ENCODE data around the gene HYPK. TPM values are rescaled to one million over a fixed set of nuclear protein-coding genes. Genes with fewer than 3 reads are reported as not detected.

The HYPK gene
- total RNA-seq, 1 donor from 2014 or later, result 9.9 TPM

- no peak overlapping the region for H3K27ac Mint-ChIP-seq (ENCODE audit: unreplicated experiment)
- H3K36me3 Mint-ChIP-seq (ENCODE audit: low read depth), result no peaks in the 10 kb centered on the region
- H3K4me1 Mint-ChIP-seq (ENCODE audit: low read depth), result peaks cover 7% of the 10 kb centered on the region
- no peak overlapping the region for H3K4me3 Mint-ChIP-seq (ENCODE audit: unreplicated experiment)
- TF ChIP-seq, protein P1, sequence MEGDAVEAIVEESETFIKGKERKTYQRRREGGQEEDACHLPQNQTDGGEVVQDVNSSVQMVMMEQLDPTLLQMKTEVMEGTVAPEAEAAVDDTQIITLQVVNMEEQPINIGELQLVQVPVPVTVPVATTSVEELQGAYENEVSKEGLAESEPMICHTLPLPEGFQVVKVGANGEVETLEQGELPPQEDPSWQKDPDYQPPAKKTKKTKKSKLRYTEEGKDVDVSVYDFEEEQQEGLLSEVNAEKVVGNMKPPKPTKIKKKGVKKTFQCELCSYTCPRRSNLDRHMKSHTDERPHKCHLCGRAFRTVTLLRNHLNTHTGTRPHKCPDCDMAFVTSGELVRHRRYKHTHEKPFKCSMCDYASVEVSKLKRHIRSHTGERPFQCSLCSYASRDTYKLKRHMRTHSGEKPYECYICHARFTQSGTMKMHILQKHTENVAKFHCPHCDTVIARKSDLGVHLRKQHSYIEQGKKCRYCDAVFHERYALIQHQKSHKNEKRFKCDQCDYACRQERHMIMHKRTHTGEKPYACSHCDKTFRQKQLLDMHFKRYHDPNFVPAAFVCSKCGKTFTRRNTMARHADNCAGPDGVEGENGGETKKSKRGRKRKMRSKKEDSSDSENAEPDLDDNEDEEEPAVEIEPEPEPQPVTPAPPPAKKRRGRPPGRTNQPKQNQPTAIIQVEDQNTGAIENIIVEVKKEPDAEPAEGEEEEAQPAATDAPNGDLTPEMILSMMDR (IDR thresholded peaks at IDR 0.05), result no peak
- H3K27me3 Mint-ChIP-seq (ENCODE audit: low read depth), result no peaks in the 10 kb centered on the region
- H3K9me3 Mint-ChIP-seq (ENCODE audit: low read depth), result no peaks in the 10 kb centered on the region
- no peak for DNase-seq (ENCODE audit: low spot score)
Measured at GRCh38 chr15:43845421-43845820, 45.0 kb downstream of the HYPK start.

GRCh38 chr15:43851251-43851650 is 50.9 kb downstream of the HYPK start:
- Mint-ChIP-seq H3K27ac (ENCODE audit: unreplicated experiment) (no peak overlapping the region), H3K27me3 (ENCODE audit: low read depth) (no peaks in the 10 kb centered on the region), H3K36me3 (ENCODE audit: low read depth) (peaks cover 2% of the 10 kb centered on the region), H3K4me3 (ENCODE audit: unreplicated experiment) (no peak overlapping the region), H3K4me1 (ENCODE audit: low read depth) (no peaks in the 10 kb centered on the region), H3K9me3 (ENCODE audit: low read depth) (no peaks in the 10 kb centered on the region)
- DNase-seq (ENCODE audit: low spot score), result no peak
- TF ChIP-seq, protein P1 (IDR thresholded peaks at IDR 0.05), result no peak

- TF ChIP-seq, protein P1 (IDR thresholded peaks at IDR 0.05), result no peak
- Mint-ChIP-seq H3K4me3 (ENCODE audit: unreplicated experiment) (no peak overlapping the region), H3K36me3 (ENCODE audit: low read depth) (peaks cover 2% of the 10 kb centered on the region), H3K4me1 (ENCODE audit: low read depth) (no peaks in the 10 kb centered on the region), H3K9me3 (ENCODE audit: low read depth) (no peaks in the 10 kb centered on the region), H3K27ac (ENCODE audit: unreplicated experiment) (no peak overlapping the region), H3K27me3 (ENCODE audit: low read depth) (no peaks in the 10 kb centered on the region)
- DNase-seq (ENCODE audit: low spot score), result no peak
Measured at GRCh38 chr15:43852607-43853006, 52.2 kb downstream of the HYPK start.

Small RNA genes lying within 50 kb of the gene (microRNA-seq; reads per million reads assigned to microRNA genes)
- not detected for gene MIR1282 (ENCODE audit: borderline number of aligned reads)

Other genes starting within 250 kb of the HYPK start
- 30.4 to 39.4 TPM (median 31.6 TPM) in 3 replicates for gene PPIP5K1, start 210.4 kb upstream of the HYPK start, total RNA-seq
- gene CKMT1B, start 206.6 kb upstream of the HYPK start, total RNA-seq, result not detected in 3 replicates
- gene STRC, start 181.8 kb upstream of the HYPK start, total RNA-seq, result 0.20 to 0.87 TPM (median 0.85 TPM) in 3 replicates
- 1.6 to 3.6 TPM (median 3.1 TPM) in 3 replicates for gene CATSPER2, start 151.8 kb upstream of the HYPK start, total RNA-seq
- gene CKMT1A, start 106.7 kb upstream of the HYPK start, total RNA-seq, result not detected in 3 replicates
- 532 to 1,033 TPM (median 544 TPM) in 3 replicates for gene PDIA3, start 54.2 kb upstream of the HYPK start, total RNA-seq
- gene ELL3, start 23.6 kb upstream of the HYPK start, total RNA-seq, result 3.3 to 8.6 TPM (median 3.6 TPM) in 3 replicates
- gene SERF2, start 8.3 kb upstream of the HYPK start, total RNA-seq, result 1,300 to 1,502 TPM (median 1,498 TPM) in 3 replicates
- not detected in 3 replicates for gene SERINC4, start 379 bp upstream of the HYPK start, total RNA-seq
- 26.2 to 35.0 TPM (median 26.3 TPM) in 3 replicates for gene MFAP1, start 24.1 kb downstream of the HYPK start, total RNA-seq
- 6.1 to 15.3 TPM (median 6.6 TPM) in 3 replicates for gene WDR76, start 26.4 kb downstream of the HYPK start, total RNA-seq

All from chondrocyte (in vitro differentiated cells).